Mesenchymal stem cell (in vitro differentiated cells and primary cell): ENCODE data around the gene GALNT3.

Experiments used
- DNase-seq: peaks from one replicate; pipeline ENCODE4 v3.0.0-alpha.2; 2013
- H2AFZ ChIP-seq: one replicate; pipeline ENCODE4 v1.6.1; 2013; ENCODE audit warnings: low read depth, mild to moderate bottlenecking, control low read depth, inconsistent platforms, low read length, moderate library complexity
- H2AK5ac ChIP-seq: 2 replicates; pipeline ENCODE4 v1.6.1; 2013; ENCODE audit warnings: low read length, moderate library complexity, mild to moderate bottlenecking, inconsistent platforms; ENCODE audit not compliant: severe bottlenecking
- H2BK120ac ChIP-seq: one replicate; pipeline ENCODE4 v1.6.1; 2013; ENCODE audit warnings: low read depth, mild to moderate bottlenecking, inconsistent platforms, low read length, moderate library complexity
- H2BK12ac ChIP-seq, 2 experiments: one replicate each; pipeline ENCODE4 v1.6.1; 2013; ENCODE audit warnings: inconsistent platforms in 2 of 2, low read length in 2 of 2, mild to moderate bottlenecking in 2 of 2, moderate library complexity in 2 of 2, control low read depth in 1 of 2
- H2BK15ac ChIP-seq: one replicate; pipeline ENCODE4 v1.6.1; 2013; ENCODE audit warnings: mild to moderate bottlenecking, low read depth, inconsistent platforms; ENCODE audit not compliant: poor library complexity, severe bottlenecking
- H2BK5ac ChIP-seq: 2 replicates; pipeline ENCODE4 v1.6.1; 2013; ENCODE audit warnings: low read depth, mild to moderate bottlenecking, low read length, control low read depth, inconsistent platforms; ENCODE audit not compliant: poor library complexity, severe bottlenecking
- H3K14ac ChIP-seq, 2 experiments: one replicate each; pipeline ENCODE4 v1.6.1; 2013; ENCODE audit warnings: inconsistent platforms in 2 of 2, low read length in 2 of 2, control low read depth in 1 of 2, mild to moderate bottlenecking in 1 of 2, moderate library complexity in 1 of 2
- H3K18ac ChIP-seq, 2 experiments: one replicate each; pipeline ENCODE4 v1.6.1; 2013; ENCODE audit warnings: inconsistent platforms in 2 of 2, low read length in 2 of 2, control low read depth in 1 of 2, low read depth in 1 of 2, mild to moderate bottlenecking in 1 of 2
- H3K23ac ChIP-seq, 2 experiments: one replicate each; pipeline ENCODE4 v1.6.1; 2013; ENCODE audit warnings: inconsistent platforms in 2 of 2, low read length in 2 of 2, mild to moderate bottlenecking in 2 of 2, moderate library complexity in 2 of 2, control low read depth in 1 of 2
- H3K27ac ChIP-seq: 2 replicates; pipeline ENCODE4 v1.5.1; 2013; ENCODE audit warnings: mild to moderate bottlenecking, moderate library complexity, low read length, control low read depth, inconsistent platforms; ENCODE audit not compliant: poor library complexity, severe bottlenecking
- H3K27me3 ChIP-seq, 2 experiments: 2 replicates each; pipeline versions ENCODE4 v1.6.1 to v1.7.0; 2013; ENCODE audit warnings: low read length in 2 of 2, mild to moderate bottlenecking in 2 of 2, moderate library complexity in 2 of 2, control low read depth in 1 of 2, inconsistent platforms in 1 of 2; ENCODE audit not compliant: control insufficient read depth in 1 of 2, insufficient read depth in 1 of 2
- H3K36me3 ChIP-seq, 2 experiments: 2 replicates each; pipeline versions ENCODE4 v1.6.1 to v1.7.0; 2013; ENCODE audit warnings: low read length in 2 of 2, control low read depth in 1 of 2, inconsistent platforms in 1 of 2, low read depth in 1 of 2, mild to moderate bottlenecking in 1 of 2; ENCODE audit not compliant: insufficient read depth in 2 of 2, control insufficient read depth in 1 of 2
- H3K4ac ChIP-seq, 2 experiments: one replicate each; pipeline ENCODE4 v1.6.1; 2013; ENCODE audit warnings: inconsistent platforms in 2 of 2, low read length in 2 of 2, mild to moderate bottlenecking in 2 of 2, moderate library complexity in 2 of 2, control low read depth in 1 of 2, low read depth in 1 of 2
- H3K4me1 ChIP-seq: 2 replicates; pipeline ENCODE4 v1.6.1; 2013; ENCODE audit warnings: low read depth, low read length, control low read depth; ENCODE audit not compliant: control insufficient read depth, insufficient read depth
- H3K4me2 ChIP-seq: 2 replicates; pipeline ENCODE4 v1.6.1; 2013; ENCODE audit warnings: low read length, mild to moderate bottlenecking, inconsistent platforms; ENCODE audit not compliant: poor library complexity, severe bottlenecking
- H3K4me3 ChIP-seq, 2 experiments: 2 replicates each; pipeline versions ENCODE4 v1.5.1 to v1.7.0; 2013; ENCODE audit warnings: low read length in 2 of 2, mild to moderate bottlenecking in 2 of 2, control low read depth in 1 of 2, low read depth in 1 of 2; ENCODE audit not compliant: insufficient read depth in 1 of 2
- H3K79me1 ChIP-seq: replicated peaks from 2 replicates; pipeline ENCODE4 v1.6.1; 2013; ENCODE audit warnings: mild to moderate bottlenecking, control low read depth, low read length, inconsistent platforms; ENCODE audit not compliant: poor library complexity, severe bottlenecking
- H3K9ac ChIP-seq: 2 replicates; pipeline ENCODE4 v1.7.0; 2013; ENCODE audit warnings: mild to moderate bottlenecking, low read length, moderate library complexity
- H3K9me3 ChIP-seq: 2 replicates; pipeline ENCODE4 v1.7.0; 2013; ENCODE audit warnings: mild to moderate bottlenecking, low read length; ENCODE audit not compliant: control insufficient read depth
- H4K8ac ChIP-seq: one replicate; pipeline ENCODE4 v1.6.1; 2013; ENCODE audit warnings: inconsistent platforms, mild to moderate bottlenecking, low read length, moderate library complexity
- H4K91ac ChIP-seq: one replicate; pipeline ENCODE4 v1.6.1; 2013; ENCODE audit warnings: mild to moderate bottlenecking, low read length, inconsistent platforms
- WGBS: methylation state at CpG from one replicate; pipeline ENCODE4 v1.1.7; 2013; ENCODE audit warnings: mixed read lengths; 5-methylcytosine and 5-hydroxymethylcytosine counted together

Gene GALNT3

DNA sequence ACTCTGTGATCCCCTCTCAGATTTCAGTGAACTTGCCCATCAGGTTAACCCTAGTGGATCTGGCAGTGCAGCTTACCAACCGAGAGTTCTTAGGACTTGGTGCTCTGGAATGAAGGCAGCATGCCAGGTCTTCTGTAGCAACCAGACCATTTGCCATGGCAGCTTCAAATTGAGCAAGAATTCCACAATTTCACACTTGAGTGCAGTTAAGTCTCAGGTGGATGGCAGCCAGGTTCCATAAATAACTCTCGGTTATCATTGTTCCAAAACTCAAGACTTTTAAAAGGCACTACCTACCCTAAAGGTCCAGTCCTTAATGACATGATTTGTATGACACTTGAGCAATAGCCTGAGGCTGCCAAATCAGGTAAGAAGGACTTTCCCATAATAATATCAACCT is 48.1 kb downstream of the GALNT3 start:
- WGBS = 97% methylated on average over 2 of the region's 2 CpGs
- H3K36me3 ChIP-seq = no peaks in the 10 kb centered on the region

DNA sequence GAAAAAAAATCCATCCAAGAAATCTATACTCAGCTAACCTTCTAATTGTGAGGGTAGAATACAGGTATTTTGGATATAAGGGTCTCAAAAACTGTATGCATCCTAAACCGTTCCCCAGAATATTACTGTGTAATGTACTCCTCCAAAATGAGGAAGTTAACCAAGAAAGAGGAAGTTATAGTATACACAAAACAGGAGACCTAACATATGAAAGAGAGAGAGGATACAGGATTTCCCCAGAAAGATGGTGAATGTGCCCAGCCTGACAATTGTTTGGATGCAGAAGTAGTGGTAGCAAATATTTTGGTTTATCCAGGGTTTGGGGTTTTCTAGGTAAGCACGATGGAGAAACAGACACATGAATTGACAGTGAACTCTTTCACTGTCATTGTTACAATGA is 50.6 kb downstream of the GALNT3 start:
- H3K4ac ChIP-seq = no peak overlapping the region
- H3K79me1 ChIP-seq = no peaks in the 10 kb centered on the region
- no peaks in the 10 kb centered on the region for H3K9me3 ChIP-seq
- H2BK15ac ChIP-seq = no peak overlapping the region
- H2AFZ ChIP-seq = no peak overlapping the region
- no peak for DNase-seq
- H3K14ac ChIP-seq = no peak overlapping the region
- no peak overlapping the region for H3K18ac ChIP-seq
- WGBS = 80% methylated on average over 1 of the region's 2 CpGs
- peaks cover 1% of the 10 kb centered on the region for H3K4me1 ChIP-seq
- H3K4me3 ChIP-seq = no peak overlapping the region
- H4K91ac ChIP-seq = no peak overlapping the region
- H2BK120ac ChIP-seq = no peak overlapping the region
- H3K27me3 ChIP-seq = no peaks in the 10 kb centered on the region
- no peaks in the 10 kb centered on the region for H3K36me3 ChIP-seq
- H2BK12ac ChIP-seq = no peak overlapping the region
- no peak overlapping the region for H3K23ac ChIP-seq
- no peak overlapping the region for H2AK5ac ChIP-seq
- no peak overlapping the region for H3K4me2 ChIP-seq
- no peak overlapping the region for H2BK5ac ChIP-seq
- H4K8ac ChIP-seq = no peak overlapping the region
- H3K9ac ChIP-seq = no peak overlapping the region
- H3K27ac ChIP-seq = no peak overlapping the region

More for the DNA sequence above, 48.1 kb downstream of the GALNT3 start:
- no peaks in the 10 kb centered on the region for H3K27me3 ChIP-seq
- no peak overlapping the region for H2AK5ac ChIP-seq
- H3K4me1 ChIP-seq = peaks cover 1% of the 10 kb centered on the region
- no peak for DNase-seq
- no peak overlapping the region for H3K4me3 ChIP-seq
- no peak overlapping the region for H3K4me2 ChIP-seq
- no peaks in the 10 kb centered on the region for H3K9me3 ChIP-seq
- H3K23ac ChIP-seq = no peak overlapping the region
- H2BK15ac ChIP-seq = no peak overlapping the region
- no peaks in the 10 kb centered on the region for H3K79me1 ChIP-seq
- no peak overlapping the region for H3K14ac ChIP-seq
- H3K9ac ChIP-seq = no peak overlapping the region
- no peak overlapping the region for H2BK120ac ChIP-seq
- H2BK12ac ChIP-seq = no peak overlapping the region
- H3K18ac ChIP-seq = no peak overlapping the region
- no peak overlapping the region for H3K4ac ChIP-seq
- H4K91ac ChIP-seq = no peak overlapping the region
- no peak overlapping the region for H2AFZ ChIP-seq
- H4K8ac ChIP-seq = no peak overlapping the region
- no peak overlapping the region for H2BK5ac ChIP-seq
- no peak overlapping the region for H3K27ac ChIP-seq

DNA sequence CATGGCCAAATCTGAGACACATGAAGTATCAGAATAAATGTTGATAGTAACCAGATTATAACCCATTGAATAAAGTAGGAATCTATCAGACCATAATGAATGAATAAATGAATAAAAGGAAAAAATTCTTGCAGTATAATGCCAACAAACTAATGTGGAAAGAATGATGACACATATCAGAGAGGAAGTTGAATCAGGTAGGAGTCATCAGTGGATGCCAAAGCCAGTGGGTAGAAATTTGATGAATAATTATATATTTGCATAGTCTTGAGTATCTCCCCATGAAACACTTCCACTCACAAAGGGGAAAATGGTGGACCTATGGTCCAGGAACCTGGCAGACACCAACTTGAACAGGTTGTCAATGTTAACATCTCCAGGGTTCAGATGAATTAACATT is 68.6 kb downstream of the GALNT3 start:
- DNase-seq = peak; percentile 11
- H3K36me3 ChIP-seq = no peaks in the 10 kb centered on the region
- peak overlapping the region; percentile 12 for H3K9ac ChIP-seq
- no peaks in the 10 kb centered on the region for H3K9me3 ChIP-seq
- H3K18ac ChIP-seq = no peak overlapping the region
- H3K4me2 ChIP-seq = no peak overlapping the region
- H4K91ac ChIP-seq = no peak overlapping the region
- H3K4me1 ChIP-seq = no peaks in the 10 kb centered on the region
- H4K8ac ChIP-seq = no peak overlapping the region
- H2BK12ac ChIP-seq = no peak overlapping the region
- no peak overlapping the region for H2BK120ac ChIP-seq
- no peaks in the 10 kb centered on the region for H3K79me1 ChIP-seq
- H3K4me3 ChIP-seq = no peak overlapping the region
- no peak overlapping the region for H2BK15ac ChIP-seq
- no peak overlapping the region for H2BK5ac ChIP-seq
- H2AFZ ChIP-seq = no peak overlapping the region
- H3K23ac ChIP-seq = no peak overlapping the region
- H3K14ac ChIP-seq = no peak overlapping the region
- no peak overlapping the region for H3K27ac ChIP-seq
- no peak overlapping the region for H3K4ac ChIP-seq
- H3K27me3 ChIP-seq = no peaks in the 10 kb centered on the region
- no peak overlapping the region for H2AK5ac ChIP-seq

DNA sequence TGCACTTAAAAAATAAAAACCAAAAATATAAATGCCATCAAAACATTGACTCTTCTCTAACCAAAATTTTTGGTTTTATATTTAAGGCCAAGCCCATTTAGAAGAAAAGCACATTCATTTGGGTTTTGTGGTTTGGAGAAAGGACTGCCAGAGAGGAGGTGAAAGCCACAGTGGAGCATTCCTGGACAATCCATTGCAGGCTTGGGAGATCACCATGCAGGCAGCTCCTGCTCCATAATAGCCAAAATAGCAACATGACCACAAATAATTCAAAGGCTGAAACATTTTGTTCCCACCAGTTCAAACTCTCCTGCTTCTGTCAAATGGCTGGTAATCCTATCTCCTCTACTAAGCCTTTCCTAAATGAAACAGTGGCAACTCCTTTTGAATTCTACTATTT is 73.5 kb downstream of the GALNT3 start:
- H4K8ac ChIP-seq = no peak overlapping the region

More for the DNA sequence above, 73.5 kb downstream of the GALNT3 start:
- Histone ChIP-seq H2BK120ac (no peak overlapping the region), H4K91ac (no peak overlapping the region), H3K9me3 (no peaks in the 10 kb centered on the region), H3K36me3 (no peaks in the 10 kb centered on the region), H3K79me1 (no peaks in the 10 kb centered on the region), H3K4ac (no peak overlapping the region), H3K9ac (no peak overlapping the region), H3K14ac (no peak overlapping the region), H3K23ac (no peak overlapping the region), H3K4me2 (no peak overlapping the region), H2AK5ac (no peak overlapping the region), H2BK15ac (no peak overlapping the region), H3K27ac (no peak overlapping the region), H2BK12ac (no peak overlapping the region), H3K27me3 (no peaks in the 10 kb centered on the region), H3K18ac (peak overlapping the region in 1 of 2 experiments; percentile 29), H2AFZ (no peak overlapping the region), H2BK5ac (no peak overlapping the region), H3K4me3 (no peak overlapping the region), H3K4me1 (no peaks in the 10 kb centered on the region)
- peak; percentile 55 for DNase-seq
